ENCODE measurements around the gene RANBP3. TPM values are rescaled to one million over a fixed set of nuclear protein-coding genes. Genes with fewer than 3 reads are reported as not detected.

The RANBP3 gene
- total RNA-seq, 1 donor from 2014 or later = 77.8 TPM

GRCh38 chr19:6023936-6024335 is 46.0 kb upstream of the RANBP3 start:
- H3K4me2 ChIP-seq = no peak overlapping the region
- Mint-ChIP-seq H3K4me3 (no peak overlapping the region), H3K4me1 (peaks cover 20% of the 10 kb centered on the region), H3K9me3 (no peaks in the 10 kb centered on the region), H3K27ac (peak overlapping the region; percentile 60), H3K27me3 (ENCODE audit: insufficient read depth, low read depth) (no peaks in the 10 kb centered on the region), H3K36me3 (peaks cover 16% of the 10 kb centered on the region)
- no peaks in the 10 kb centered on the region for H3K36me3 ChIP-seq
- no peak overlapping the region for H3K4me3 ChIP-seq
- H3K79me2 ChIP-seq (ENCODE audit: low read depth) = no peaks in the 10 kb centered on the region
- DNase-seq (ENCODE audit: low spot score) = no peak
- H4K20me1 ChIP-seq (ENCODE audit: low read depth) = no peaks in the 10 kb centered on the region
- H2AFZ ChIP-seq (replicated peaks) = no peak overlapping the region
- TF ChIP-seq CTCF (IDR thresholded peaks at IDR 0.05) = no peak
- TF ChIP-seq EZH2 (IDR thresholded peaks at IDR 0.05) = no peak
- no peak for TF ChIP-seq EZH2phosphoT487 (IDR thresholded peaks at IDR 0.05)
- peak overlapping the region; percentile 16 for H3K9ac ChIP-seq
- H3K27me3 ChIP-seq = peaks cover 14% of the 10 kb centered on the region
- no peaks in the 10 kb centered on the region for H3K9me3 ChIP-seq (ENCODE audit: low read depth)
- H3K4me1 ChIP-seq = no peaks in the 10 kb centered on the region
- H3F3A ChIP-seq (ENCODE audit: low read depth) = no peaks in the 10 kb centered on the region
- no peak overlapping the region for H3K27ac ChIP-seq

- Histone ChIP-seq H3K4me3 (no peak overlapping the region), H3K79me2 (ENCODE audit: low read depth) (no peaks in the 10 kb centered on the region), H3K27ac (no peak overlapping the region), H3K4me2 (no peak overlapping the region), H3F3A (ENCODE audit: low read depth) (no peaks in the 10 kb centered on the region), H3K4me1 (no peaks in the 10 kb centered on the region), H3K36me3 (no peaks in the 10 kb centered on the region), H3K9ac (peak overlapping the region; percentile 16), H2AFZ (replicated peaks) (no peak overlapping the region), H3K9me3 (ENCODE audit: low read depth) (no peaks in the 10 kb centered on the region), H4K20me1 (ENCODE audit: low read depth) (no peaks in the 10 kb centered on the region), H3K27me3 (peaks cover 14% of the 10 kb centered on the region)
- H3K27ac Mint-ChIP-seq = peak overlapping the region; percentile 69
- no peaks in the 10 kb centered on the region for H3K27me3 Mint-ChIP-seq (ENCODE audit: insufficient read depth, low read depth)
- TF ChIP-seq EZH2phosphoT487 (IDR thresholded peaks at IDR 0.05) (no peak), EZH2 (IDR thresholded peaks at IDR 0.05) (no peak), CTCF (IDR thresholded peaks at IDR 0.05) (no peak)
- no peaks in the 10 kb centered on the region for H3K9me3 Mint-ChIP-seq
- H3K4me1 Mint-ChIP-seq = peaks cover 20% of the 10 kb centered on the region
- H3K36me3 Mint-ChIP-seq = peaks cover 15% of the 10 kb centered on the region
- H3K4me3 Mint-ChIP-seq = peak overlapping the region; percentile 62
- DNase-seq (ENCODE audit: low spot score) = no peak
Observed at GRCh38 chr19:6023085-6023682, 45.2 kb upstream of the RANBP3 start.

GRCh38 chr19:6022570-6023064 is 44.7 kb upstream of the RANBP3 start:
- Histone ChIP-seq H2AFZ (replicated peaks) (peak overlapping the region; percentile 89), H3K27ac (no peak overlapping the region), H3K36me3 (no peaks in the 10 kb centered on the region), H3K4me2 (peak overlapping the region; percentile 72), H3K4me3 (no peak overlapping the region), H4K20me1 (ENCODE audit: low read depth) (no peaks in the 10 kb centered on the region), H3K9ac (no peak overlapping the region), H3K9me3 (ENCODE audit: low read depth) (no peaks in the 10 kb centered on the region), H3F3A (ENCODE audit: low read depth) (no peaks in the 10 kb centered on the region), H3K79me2 (ENCODE audit: low read depth) (no peaks in the 10 kb centered on the region), H3K27me3 (peaks cover 14% of the 10 kb centered on the region), H3K4me1 (no peaks in the 10 kb centered on the region)
- Mint-ChIP-seq H3K4me3 (no peak overlapping the region), H3K9me3 (no peaks in the 10 kb centered on the region), H3K4me1 (peaks cover 20% of the 10 kb centered on the region), H3K27ac (peak overlapping the region; percentile 69), H3K27me3 (ENCODE audit: insufficient read depth, low read depth) (no peaks in the 10 kb centered on the region), H3K36me3 (peaks cover 15% of the 10 kb centered on the region)
- DNase-seq (ENCODE audit: low spot score) = no peak
- no peak for TF ChIP-seq EZH2phosphoT487 (IDR thresholded peaks at IDR 0.05)

- peak; percentile 94 for DNase-seq (ENCODE audit: low spot score)
- Histone ChIP-seq H3K79me2 (ENCODE audit: low read depth) (no peaks in the 10 kb centered on the region), H3K9ac (no peak overlapping the region), H3K4me2 (peak overlapping the region; percentile 72), H3K36me3 (no peaks in the 10 kb centered on the region), H3F3A (ENCODE audit: low read depth) (no peaks in the 10 kb centered on the region), H3K27me3 (peaks cover 14% of the 10 kb centered on the region), H3K9me3 (ENCODE audit: low read depth) (no peaks in the 10 kb centered on the region), H3K4me3 (peak overlapping the region; percentile 24), H3K4me1 (no peaks in the 10 kb centered on the region), H4K20me1 (ENCODE audit: low read depth) (no peaks in the 10 kb centered on the region), H2AFZ (replicated peaks) (peak overlapping the region; percentile 89), H3K27ac (no peak overlapping the region)
- Mint-ChIP-seq H3K27ac (no peak overlapping the region), H3K36me3 (peaks cover 15% of the 10 kb centered on the region), H3K4me1 (peaks cover 23% of the 10 kb centered on the region), H3K27me3 (ENCODE audit: insufficient read depth, low read depth) (no peaks in the 10 kb centered on the region), H3K9me3 (no peaks in the 10 kb centered on the region), H3K4me3 (peak overlapping the region; percentile 64)
- TF ChIP-seq CTCF (IDR thresholded peaks at IDR 0.05) (peak; percentile 94), EZH2phosphoT487 (IDR thresholded peaks at IDR 0.05) (no peak), EZH2 (IDR thresholded peaks at IDR 0.05) (no peak)
Observed at GRCh38 chr19:6021878-6022569, 44.1 kb upstream of the RANBP3 start.

Measured in neural progenitor cell (in vitro differentiated cells).